HUES64 (cell line): ENCODE results near the gene PDE11A.

Experiments used
- H3K27ac ChIP-seq: 2 replicates; pipeline ENCODE4 v1.7.0; 2013; ENCODE audit warnings: low read depth, low read length, inconsistent platforms
- H3K27me3 ChIP-seq: 2 replicates; pipeline ENCODE4 v1.6.1; 2013; ENCODE audit warnings: mild to moderate bottlenecking, low read length; ENCODE audit not compliant: insufficient read depth
- H3K36me3 ChIP-seq: 2 replicates; pipeline ENCODE4 v1.6.1; 2013; ENCODE audit warnings: mild to moderate bottlenecking, low read length; ENCODE audit not compliant: insufficient read depth
- H3K4me1 ChIP-seq: 2 replicates; pipeline ENCODE4 v1.6.1; 2013; ENCODE audit warnings: mild to moderate bottlenecking, low read length, moderate library complexity; ENCODE audit not compliant: insufficient read depth
- H3K4me3 ChIP-seq: 2 replicates; pipeline ENCODE4 v1.5.1; 2013; ENCODE audit warnings: mild to moderate bottlenecking, low read length, moderate library complexity
- H3K9ac ChIP-seq: 2 replicates; pipeline ENCODE4 v1.6.1; 2013; ENCODE audit warnings: mild to moderate bottlenecking, low read depth, low read length
- H3K9me3 ChIP-seq: 2 replicates; pipeline ENCODE4 v1.6.1; 2013; ENCODE audit warnings: low read depth, low read length; ENCODE audit not compliant: insufficient read depth
- WGBS: fragments of 150-250, 120-280 bp; methylation state at CpG from one replicate; pipeline ENCODE4 v1.1.7; 2013; ENCODE audit warnings: missing lambda C conversion rate; 5-methylcytosine and 5-hydroxymethylcytosine counted together

The PDE11A gene

DNA sequence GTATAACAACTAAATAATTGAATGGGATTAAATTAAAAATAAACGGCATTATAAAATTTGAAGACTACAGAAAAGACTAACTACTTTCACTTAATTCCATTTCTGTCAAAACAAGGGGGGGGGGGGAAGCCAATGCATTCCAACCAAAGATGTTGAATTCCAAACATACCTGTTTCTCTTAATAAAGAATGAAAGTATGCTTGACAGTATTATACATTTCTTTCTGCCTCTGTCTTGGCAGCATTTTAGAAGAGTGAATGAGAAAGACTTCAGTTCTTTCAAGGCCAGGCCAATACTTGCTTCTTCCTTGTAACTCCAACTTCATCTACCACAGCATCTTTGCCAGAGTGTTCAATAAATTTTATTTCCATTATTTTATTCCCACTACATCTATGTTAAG is 65.9 kb downstream of the PDE11A start:
- Histone ChIP-seq H3K4me3 (no peak overlapping the region), H3K36me3 (no peaks in the 10 kb centered on the region), H3K4me1 (no peaks in the 10 kb centered on the region), H3K27me3 (no peaks in the 10 kb centered on the region), H3K27ac (no peak overlapping the region), H3K9me3 (no peaks in the 10 kb centered on the region), H3K9ac (no peak overlapping the region)
- no CpG with 5 or more reads among the region's 1 CpG for WGBS

DNA sequence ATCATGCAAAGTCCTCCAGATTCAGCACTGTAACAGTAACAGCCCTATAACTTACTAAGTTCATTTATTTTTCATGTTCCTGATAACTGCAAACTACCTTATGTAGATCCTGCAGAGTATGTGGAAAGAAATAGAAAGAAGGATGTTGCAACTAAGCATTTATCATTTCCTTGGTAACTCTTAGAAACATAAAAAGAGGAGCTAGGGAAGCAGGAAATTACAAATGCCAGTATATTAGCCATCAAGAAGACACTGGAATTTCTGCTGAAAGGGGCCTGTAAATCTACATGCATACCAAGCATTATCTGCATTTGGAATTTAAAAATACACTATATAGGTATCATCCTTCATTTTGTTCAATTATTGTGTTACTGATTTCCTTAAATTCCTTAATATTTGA is 66.8 kb downstream of the PDE11A start:
- H3K4me1 ChIP-seq: no peaks in the 10 kb centered on the region
- H3K36me3 ChIP-seq: no peaks in the 10 kb centered on the region
- no peak overlapping the region for H3K27ac ChIP-seq
- H3K4me3 ChIP-seq: no peak overlapping the region
- H3K9ac ChIP-seq: no peak overlapping the region
- H3K9me3 ChIP-seq: no peaks in the 10 kb centered on the region
- H3K27me3 ChIP-seq: no peaks in the 10 kb centered on the region

DNA sequence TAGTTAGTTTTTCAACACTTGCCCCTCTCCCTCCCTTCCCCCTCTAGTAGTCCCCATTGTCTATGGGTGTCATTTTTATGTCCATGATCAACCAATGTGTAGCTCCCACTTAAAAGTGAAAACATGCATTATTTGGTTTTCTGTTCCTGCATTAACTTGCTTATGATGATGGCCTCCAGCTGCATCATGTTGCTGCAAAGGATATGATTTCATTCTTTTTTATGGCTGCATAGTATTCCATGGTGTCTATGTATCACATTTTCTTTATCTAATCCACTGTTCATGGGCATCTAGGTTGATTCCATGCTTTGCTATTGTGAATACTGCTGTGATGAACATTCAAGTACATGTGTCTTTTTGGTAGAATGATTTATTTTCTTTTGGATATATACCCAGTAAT is 70.5 kb downstream of the PDE11A start:
- Histone ChIP-seq H3K9ac (no peak overlapping the region), H3K27me3 (no peaks in the 10 kb centered on the region), H3K36me3 (no peaks in the 10 kb centered on the region), H3K4me3 (no peak overlapping the region), H3K9me3 (no peaks in the 10 kb centered on the region), H3K27ac (no peak overlapping the region), H3K4me1 (no peaks in the 10 kb centered on the region)

DNA sequence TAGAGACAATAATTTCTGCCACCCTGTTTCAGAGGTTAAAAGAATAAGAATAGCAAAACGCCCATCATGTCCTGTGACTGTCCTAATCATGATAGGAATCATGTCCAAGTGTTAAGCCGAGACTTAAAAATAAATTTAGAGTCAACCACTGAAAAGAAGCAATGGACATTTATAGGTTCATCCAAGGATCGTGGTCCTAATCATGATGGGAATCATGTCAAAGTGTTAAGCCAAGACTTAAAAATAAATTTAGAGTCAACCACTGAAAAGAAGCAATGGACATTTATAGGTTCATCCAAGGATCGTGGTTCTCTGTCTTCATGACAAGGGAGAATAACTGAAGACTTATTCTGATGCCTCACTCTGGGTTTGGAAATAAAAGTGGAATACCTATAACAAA is 73.6 kb downstream of the PDE11A start:
- no peaks in the 10 kb centered on the region for H3K27me3 ChIP-seq
- H3K4me3 ChIP-seq: no peak overlapping the region
- H3K9me3 ChIP-seq: no peaks in the 10 kb centered on the region
- H3K4me1 ChIP-seq: peaks cover 7% of the 10 kb centered on the region; the same call in 1 of the 2 replicates
- H3K36me3 ChIP-seq: no peaks in the 10 kb centered on the region
- no peak overlapping the region for H3K27ac ChIP-seq
- no peak overlapping the region for H3K9ac ChIP-seq
- 94% methylated on average over 4 of the region's 4 CpGs for WGBS

DNA sequence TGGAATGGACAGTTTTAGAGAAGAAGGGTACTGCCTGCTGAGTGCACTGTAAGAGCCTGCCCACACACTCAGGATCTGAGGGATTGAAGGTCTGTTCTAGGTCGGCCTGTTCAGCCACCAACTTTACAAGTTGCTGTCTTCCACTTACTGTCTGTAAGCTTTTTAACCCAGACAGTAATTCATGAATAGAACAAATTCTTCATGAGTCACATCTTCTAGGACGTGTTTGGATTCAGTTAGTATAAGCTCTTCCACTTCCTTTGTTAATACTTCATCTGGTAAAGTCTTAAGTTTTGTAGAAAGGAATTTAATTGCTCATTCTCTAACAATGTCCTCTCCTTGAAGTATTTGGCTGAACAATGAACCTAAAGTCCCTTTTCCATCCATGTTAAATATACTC is 74.6 kb downstream of the PDE11A start:
- Histone ChIP-seq H3K9me3 (no peaks in the 10 kb centered on the region), H3K27ac (no peak overlapping the region), H3K27me3 (no peaks in the 10 kb centered on the region), H3K36me3 (no peaks in the 10 kb centered on the region), H3K4me3 (no peak overlapping the region), H3K4me1 (peaks cover 7% of the 10 kb centered on the region; the same call in 1 of the 2 replicates), H3K9ac (no peak overlapping the region)
- 73% methylated on average over 2 of the region's 2 CpGs for WGBS

DNA sequence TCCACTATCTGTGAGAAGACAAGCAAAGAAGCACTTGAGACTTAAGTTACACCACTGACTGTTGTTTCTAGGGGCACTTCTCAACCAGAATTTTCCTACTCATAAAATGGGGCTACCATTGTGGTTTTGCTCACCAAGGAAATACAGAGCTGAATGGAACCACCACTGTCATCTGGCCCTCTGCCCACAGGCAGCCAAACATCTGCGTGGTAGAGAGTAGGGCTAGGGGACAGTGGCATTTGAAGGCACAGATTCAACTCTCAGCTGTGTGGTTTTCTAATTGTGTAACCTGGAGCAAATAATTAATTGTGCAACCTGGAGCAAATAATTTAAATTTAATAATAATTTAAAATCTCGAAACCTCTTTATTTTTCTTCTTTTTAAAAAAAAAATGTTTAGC is 79.6 kb downstream of the PDE11A start:
- H3K9me3 ChIP-seq: no peaks in the 10 kb centered on the region
- no peak overlapping the region for H3K9ac ChIP-seq
- no peak overlapping the region for H3K27ac ChIP-seq
- peaks cover 7% of the 10 kb centered on the region; the same call in 1 of the 2 replicates for H3K4me1 ChIP-seq
- no peaks in the 10 kb centered on the region for H3K27me3 ChIP-seq
- H3K36me3 ChIP-seq: no peaks in the 10 kb centered on the region
- 100% methylated on average over 1 of the region's 2 CpGs for WGBS
- no peak overlapping the region for H3K4me3 ChIP-seq

DNA sequence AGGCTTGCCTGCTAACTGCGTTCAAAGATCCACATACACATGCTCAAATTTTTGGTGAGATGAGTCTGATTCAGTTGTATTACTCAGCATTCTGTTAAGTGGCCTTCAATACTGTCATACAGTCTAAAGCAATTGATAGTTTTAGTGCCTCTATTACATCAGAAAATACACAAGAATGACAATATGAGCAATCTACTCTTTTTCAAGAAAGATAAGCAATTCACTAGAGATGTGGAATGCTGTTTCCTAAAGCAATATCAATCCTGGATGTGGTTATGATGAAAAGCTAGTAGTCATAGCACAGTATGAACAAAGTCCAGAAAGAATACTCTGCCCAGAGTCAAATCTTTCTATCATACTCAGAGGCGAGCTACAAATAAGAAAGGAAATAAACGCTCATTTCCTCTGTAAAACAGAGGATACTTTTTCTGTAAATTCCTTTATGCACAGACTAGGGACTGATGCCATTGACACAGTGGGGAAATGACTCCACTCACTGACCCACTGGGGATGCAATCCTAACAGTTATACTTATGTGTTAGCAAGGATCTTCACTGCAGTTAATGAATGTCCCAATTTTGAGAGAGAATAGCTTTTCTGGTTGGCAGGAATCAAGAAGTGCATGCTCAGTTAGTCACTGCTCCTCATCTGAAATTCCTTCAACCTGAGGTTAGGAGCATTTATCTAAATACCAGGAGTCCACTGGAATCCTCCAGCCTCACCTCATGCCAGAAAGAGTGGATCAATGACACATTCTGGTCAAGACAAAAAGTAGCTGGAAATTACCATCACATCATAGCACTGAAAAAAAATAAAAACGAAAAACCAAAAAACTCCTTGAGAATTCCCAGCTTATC is 83.3 kb downstream of the PDE11A start:
- Histone ChIP-seq H3K9ac (no peak overlapping the region), H3K4me1 (peaks cover under 1% of the 10 kb centered on the region; the same call in 1 of the 2 replicates), H3K4me3 (no peak overlapping the region), H3K9me3 (no peaks in the 10 kb centered on the region), H3K27me3 (no peaks in the 10 kb centered on the region), H3K36me3 (no peaks in the 10 kb centered on the region), H3K27ac (no peak overlapping the region)
- WGBS: 87% methylated on average over 3 of the region's 4 CpGs

DNA sequence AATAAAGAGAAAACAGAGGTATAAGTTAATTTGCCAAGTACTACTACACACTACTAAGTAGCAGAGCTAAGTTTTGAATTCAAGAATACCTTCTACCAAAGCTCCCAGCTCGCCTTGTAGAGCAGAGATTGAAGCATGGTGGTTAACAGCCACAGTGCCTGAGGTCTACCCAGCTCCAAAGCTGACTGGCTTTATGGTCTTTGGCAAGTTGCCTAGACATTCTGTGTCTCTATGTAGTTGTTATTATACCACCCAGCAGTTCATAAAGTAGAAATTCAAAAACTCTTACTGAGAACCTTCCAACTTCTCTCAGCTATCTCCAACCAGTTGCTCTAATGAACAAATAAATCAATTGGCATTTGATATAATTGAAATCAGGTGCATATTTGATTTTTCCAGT is 87.8 kb downstream of the PDE11A start:
- Histone ChIP-seq H3K27ac (no peak overlapping the region), H3K27me3 (no peaks in the 10 kb centered on the region; the same call in 1 of the 2 replicates), H3K36me3 (no peaks in the 10 kb centered on the region), H3K4me3 (no peak overlapping the region), H3K9ac (no peak overlapping the region), H3K9me3 (no peaks in the 10 kb centered on the region), H3K4me1 (no peaks in the 10 kb centered on the region)
- 95% methylated on average over 1 of the region's 1 CpG for WGBS

DNA sequence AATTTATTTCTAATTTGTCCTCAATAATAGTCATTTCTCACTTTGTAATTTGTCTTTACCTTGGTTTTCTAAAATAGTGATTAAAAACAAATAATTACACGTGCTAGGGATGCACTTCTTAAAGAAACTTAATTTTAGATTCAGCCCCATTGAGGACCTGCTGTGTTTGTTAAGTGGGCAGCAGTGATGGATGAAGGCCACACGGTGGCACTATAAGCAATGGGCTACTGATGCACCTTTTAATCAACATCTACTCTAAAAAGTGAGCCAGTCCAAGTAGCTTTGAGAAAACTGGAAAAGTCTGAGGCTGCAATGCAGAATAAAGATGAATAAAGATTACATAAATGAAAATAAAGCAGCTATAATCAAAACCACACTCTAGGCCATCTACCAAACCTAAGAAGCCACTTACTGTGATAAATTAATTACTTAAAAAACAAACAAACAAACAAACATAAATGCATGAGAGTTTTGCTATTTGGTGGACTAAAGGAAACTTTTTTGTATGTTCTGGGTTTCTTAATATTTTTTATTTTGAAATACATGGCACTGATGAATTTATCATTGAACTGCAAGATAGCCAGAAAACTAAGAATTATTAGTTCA is 89.3 kb downstream of the PDE11A start:
- Histone ChIP-seq H3K27ac (no peak overlapping the region), H3K9me3 (no peaks in the 10 kb centered on the region), H3K9ac (no peak overlapping the region), H3K27me3 (no peaks in the 10 kb centered on the region; the same call in 1 of the 2 replicates), H3K36me3 (no peaks in the 10 kb centered on the region), H3K4me1 (no peaks in the 10 kb centered on the region), H3K4me3 (no peak overlapping the region)
- 9% methylated on average over 1 of the region's 2 CpGs for WGBS

DNA sequence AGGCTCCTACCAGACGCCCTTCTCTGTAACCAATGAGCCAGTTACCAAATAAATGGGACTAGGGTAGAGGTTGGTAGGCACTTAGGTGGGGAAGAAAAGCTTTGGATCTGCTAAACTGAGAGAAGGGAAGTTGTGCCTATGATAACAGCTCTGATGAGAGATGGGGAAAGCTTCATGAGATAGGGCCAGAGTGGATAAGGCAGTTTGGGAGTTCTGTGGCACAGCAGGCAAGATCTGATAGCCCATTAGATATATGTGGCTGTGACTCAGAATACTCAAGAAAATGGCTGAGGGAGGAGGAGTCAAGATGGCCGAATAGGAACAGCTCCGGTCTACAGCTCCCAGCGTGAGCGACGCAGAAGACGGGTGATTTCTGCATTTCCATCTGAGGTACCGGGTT is 99.8 kb downstream of the PDE11A start:
- WGBS: 100% methylated on average over 1 of the region's 8 CpGs
- Histone ChIP-seq H3K4me3 (peak overlapping the region; percentile 16; the same call in 1 of the 2 replicates), H3K27me3 (no peaks in the 10 kb centered on the region), H3K4me1 (no peaks in the 10 kb centered on the region), H3K9me3 (no peaks in the 10 kb centered on the region), H3K9ac (peak overlapping the region; percentile 44; the same call in 1 of the 2 replicates), H3K27ac (no peak overlapping the region), H3K36me3 (no peaks in the 10 kb centered on the region)

DNA sequence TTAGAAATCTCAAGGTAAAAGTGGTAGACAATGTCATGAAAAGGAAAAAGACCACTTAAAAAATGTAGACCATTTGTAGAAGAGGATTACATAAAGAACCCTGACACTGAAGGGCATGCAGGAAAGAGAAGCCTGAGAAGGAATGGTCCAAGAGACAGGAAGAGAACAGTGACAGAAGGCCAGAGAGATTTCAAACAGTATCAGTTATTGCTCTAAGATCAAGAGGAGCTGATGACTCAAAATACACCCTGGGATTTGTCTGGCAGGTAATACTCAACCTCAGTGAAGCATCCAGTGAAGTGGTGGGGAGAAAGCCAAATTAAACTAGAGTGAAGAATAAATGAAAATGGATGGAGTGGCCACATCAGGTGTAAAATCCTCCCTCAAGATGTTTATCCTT is 100.5 kb downstream of the PDE11A start:
- H3K9ac ChIP-seq: no peak overlapping the region
- H3K4me1 ChIP-seq: no peaks in the 10 kb centered on the region
- no peaks in the 10 kb centered on the region for H3K36me3 ChIP-seq
- H3K9me3 ChIP-seq: no peaks in the 10 kb centered on the region
- H3K4me3 ChIP-seq: no peak overlapping the region
- no peaks in the 10 kb centered on the region for H3K27me3 ChIP-seq
- no peak overlapping the region for H3K27ac ChIP-seq
